Measurements from ENCODE around the gene SYT9.
A peak's percentile ranks its signal among the peaks of the same experiment; 100 is the strongest.

SYT9 gene

DNA sequence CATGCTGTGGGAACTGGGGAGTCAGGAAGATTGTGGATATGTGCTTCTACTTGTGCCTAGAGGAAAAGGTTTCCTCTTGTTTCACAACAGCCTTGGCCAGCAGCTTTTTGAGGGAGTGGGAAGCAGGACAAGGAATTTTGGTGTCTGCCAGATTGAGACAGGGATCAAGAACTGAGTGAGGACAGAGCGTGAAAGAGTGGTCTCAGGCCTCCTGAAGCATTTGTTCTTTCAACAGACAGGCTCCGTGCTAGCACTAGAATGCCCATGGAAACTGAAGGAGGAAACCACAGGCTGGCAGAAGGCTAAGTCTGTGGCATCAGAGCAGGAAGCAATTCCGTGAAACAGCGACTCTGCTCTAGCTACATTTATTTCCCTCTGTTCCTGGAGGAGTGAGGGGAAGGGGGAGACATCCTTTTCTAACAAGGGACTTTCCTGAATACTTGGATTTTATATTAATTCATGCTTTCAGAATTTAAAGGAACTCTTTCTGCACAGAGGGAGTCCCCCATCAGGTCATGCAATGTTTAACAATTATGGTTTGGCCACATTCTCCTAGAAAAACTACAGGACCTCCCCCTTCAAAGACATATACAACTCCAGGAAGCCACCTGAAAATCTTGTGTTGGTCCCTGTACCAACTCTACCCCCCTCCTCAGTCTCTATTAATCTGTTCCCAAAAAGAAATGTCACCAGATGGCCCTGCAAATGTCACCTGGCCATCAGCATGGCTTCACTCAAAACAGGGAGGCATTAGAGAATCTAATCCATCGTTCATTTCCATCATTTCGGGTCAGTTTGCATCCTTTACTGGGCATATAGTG, 96.1 kb downstream of the SYT9 start:
- DNase-seq, result no peak

DNA sequence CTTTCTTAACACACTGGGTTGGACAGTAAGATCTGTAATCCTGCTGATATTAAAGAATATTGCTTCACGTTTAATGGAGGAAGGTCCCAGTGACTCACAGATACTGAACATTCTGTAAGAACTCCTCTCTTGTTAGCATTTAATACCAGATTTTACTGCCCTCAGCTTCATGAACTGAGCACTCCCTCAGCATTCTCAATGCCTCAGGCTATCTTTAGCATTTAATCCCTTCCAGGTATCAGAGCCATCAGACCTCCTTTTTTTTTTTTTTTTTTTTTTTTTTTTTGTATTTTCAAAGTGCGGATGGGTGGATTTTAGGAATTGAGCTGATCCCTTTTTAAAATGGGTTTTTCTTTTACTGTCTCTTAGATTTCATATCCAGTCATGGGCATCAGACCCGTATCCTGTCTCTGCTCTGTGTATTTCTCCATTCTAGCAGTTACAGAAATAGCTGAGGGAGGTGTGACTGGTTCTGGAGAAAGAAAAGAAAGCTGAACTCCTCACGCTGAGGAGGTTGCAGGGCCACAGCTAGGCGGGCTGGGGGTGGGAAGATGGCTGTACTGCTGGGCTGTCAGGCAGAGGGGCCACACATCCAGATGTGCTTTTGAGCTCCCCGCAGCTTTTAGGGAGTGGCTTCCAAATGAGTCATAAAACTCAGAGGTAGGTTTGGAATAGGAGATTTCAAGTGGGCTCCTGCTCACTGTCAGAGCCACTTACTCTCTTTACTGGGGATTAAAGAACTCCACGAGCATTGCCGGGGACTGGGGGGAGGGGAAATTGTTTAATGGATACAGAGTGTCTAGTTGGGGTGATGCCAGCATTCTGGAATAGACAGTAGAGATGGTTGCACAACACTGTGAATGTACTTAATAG, 97.0 kb downstream of the SYT9 start:
- DNase-seq, result peak; percentile 64

- no peak for DNase-seq
Measured at GRCh38 chr11:7351228-7351627, 99.5 kb downstream of the SYT9 start.

- no peak for DNase-seq
Measured at GRCh38 chr11:7353100-7353499, 101.4 kb downstream of the SYT9 start.

- no peak for DNase-seq
Measured at GRCh38 chr11:7364660-7365059, 113.0 kb downstream of the SYT9 start.

GRCh38 chr11:7367803-7368202, 116.1 kb downstream of the SYT9 start:
- DNase-seq, result no peak

DNA sequence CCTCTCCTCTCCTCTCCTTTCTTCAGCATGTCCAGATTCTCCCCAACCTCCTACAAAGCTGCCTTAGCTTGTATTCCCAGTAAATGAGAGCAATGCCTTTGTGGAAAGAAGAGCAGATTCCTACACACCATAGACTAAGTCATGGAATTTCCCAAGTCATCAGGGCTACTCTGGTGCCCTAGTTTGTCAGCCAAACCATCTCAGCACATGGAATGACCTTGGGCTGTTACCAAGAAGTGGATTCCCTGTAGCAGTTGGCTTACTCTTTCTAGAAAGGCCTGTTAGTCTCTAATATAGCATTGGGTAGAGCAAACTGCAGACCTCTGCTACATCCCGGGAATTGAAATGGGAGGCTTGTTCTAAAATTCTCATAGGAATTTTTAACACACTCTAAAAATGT, 124.7 kb downstream of the SYT9 start:
- DNase-seq, result no peak

DNA sequence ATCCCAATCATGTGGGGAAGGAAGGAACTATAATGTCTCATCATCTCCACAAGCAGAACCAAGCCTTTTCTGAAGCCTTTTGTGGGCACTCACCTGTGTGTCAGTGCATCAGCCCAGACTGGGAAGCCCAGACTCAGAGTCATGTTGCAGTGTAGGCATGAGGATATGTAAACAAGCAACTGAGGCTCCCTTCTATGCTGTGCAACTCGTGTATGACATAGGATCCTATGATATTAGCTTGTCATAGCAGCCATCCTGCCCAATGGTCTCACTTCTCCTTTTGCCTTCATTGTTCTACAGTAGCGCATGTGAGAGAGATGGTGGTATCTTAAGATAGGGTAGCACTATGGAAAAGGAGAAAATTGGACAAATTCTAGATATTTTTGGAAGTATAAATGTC, 130.2 kb downstream of the SYT9 start:
- DNase-seq, result no peak

DNA sequence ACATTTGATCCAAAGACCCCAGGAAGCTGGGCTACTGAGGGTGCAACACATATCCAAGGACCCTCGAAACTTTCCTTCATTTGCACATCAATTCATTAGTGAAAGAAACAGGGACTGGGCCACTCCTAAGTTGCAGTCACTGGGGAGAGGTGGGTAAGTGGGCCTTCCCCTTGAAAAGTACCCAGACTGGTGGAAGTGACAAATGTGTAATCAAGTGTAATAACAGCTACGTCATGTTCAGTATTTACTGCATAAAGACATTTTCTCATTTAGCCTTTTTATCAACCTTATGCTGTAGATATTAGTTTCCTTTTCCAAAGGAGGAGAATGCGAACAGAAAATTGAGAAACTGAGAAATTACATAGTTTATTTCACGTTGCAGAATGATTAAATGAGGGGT, 131.7 kb downstream of the SYT9 start:
- DNase-seq, result no peak

DNA sequence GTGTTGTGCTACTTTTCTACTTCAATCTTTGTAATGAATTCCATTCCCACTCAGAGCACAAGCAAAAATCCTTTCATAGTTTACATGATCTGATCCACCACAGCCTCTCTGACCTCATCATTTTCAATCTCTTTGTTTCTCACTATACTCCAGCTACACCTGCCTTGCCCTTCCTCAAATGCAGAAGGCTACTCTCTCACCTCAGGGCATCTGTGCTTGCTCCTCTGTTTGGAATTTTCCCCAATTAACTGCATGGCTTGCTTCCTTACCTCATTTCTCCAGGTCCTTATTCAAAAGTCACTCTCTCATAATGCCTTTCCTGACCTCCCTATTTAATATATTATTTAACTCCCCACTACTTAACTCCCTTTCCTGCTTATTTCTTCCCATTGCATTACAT, 133.0 kb downstream of the SYT9 start:
- no peak for DNase-seq

GRCh38 chr11:7385532-7385931, 133.8 kb downstream of the SYT9 start:
- no peak for DNase-seq

- DNase-seq, result no peak
Measured at GRCh38 chr11:7413961-7414915, 162.5 kb downstream of the SYT9 start.

GRCh38 chr11:7414973-7415817, 163.5 kb downstream of the SYT9 start:
- no peak for DNase-seq

DNA sequence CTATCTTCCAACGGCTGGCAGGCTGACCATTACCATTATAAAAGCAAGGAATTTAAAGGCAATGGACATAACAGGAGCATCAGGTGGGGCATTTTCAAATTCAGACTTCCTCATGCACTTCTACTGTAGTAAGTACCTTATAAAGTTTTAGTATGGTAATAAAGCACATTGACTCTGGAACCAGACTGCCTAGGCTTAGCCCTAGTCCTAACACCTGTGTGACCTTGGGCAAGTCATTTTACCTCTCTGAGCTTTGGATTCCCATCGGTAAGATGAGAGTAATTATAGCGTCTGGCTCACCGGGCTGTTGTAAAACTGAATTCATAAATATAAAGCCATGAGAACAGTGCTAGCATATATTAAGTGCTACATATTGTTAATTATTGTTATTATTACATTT, 164.4 kb downstream of the SYT9 start:
- no peak for DNase-seq

DNA sequence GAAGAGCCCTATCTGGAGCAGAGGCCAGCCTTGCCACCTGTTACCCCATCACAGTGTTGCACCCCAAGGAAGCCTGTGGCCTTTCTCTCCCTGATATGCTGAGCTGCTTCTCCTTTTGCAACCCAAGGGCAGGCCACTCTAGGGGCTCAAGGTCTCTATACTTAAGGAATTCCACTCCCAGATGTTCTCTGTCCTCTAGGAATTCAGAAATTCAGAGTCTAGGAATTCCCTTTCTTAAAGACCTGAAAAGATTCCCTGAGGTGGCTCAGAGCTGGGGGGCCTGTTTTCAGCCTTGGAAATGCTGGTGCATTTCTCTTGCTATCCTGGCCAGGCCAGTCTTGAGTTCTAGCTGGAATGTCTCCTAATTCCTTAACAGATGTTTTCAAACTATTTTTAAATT, 165.6 kb downstream of the SYT9 start:
- no peak for DNase-seq

DNA sequence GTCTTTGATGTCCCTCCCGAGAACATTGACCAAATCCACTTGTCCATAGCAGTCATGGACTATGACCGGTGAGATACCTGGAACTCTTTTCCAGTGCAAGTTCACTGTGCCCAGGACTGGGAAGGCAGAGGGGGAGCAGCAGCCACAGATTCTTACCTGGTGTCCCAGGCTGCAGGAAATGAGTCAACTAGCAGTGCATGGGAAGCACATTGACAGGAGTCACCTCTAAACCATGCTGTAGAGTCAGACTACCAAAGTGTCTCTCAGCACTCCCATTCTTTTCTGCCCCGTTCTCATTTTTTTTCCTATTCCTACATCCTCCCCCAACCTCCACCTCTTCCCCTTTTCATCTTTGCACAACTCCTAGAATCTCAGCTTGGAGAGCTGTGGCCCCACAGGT, 166.4 kb downstream of the SYT9 start:
- no peak for DNase-seq

DNA sequence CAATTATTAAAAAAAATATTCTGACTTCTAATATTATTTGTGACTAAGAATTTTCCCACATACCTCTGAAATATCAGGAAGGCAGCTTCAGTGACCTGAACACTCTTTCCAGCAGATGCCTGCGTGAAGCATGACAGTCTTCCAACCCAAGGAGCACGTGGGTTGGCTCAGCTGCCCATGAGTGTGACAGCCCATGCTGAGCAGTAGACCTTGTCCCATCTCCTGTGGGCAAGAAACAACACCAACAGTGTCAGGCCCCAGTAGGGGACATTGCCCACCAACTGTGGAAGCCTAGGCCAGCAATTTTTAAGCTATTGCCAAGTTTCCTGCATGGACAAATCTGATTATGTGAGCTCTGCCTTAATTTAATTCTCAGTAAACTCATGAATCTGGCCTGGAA, 167.2 kb downstream of the SYT9 start:
- no peak for DNase-seq

- no peak for DNase-seq
Measured at GRCh38 chr11:7421136-7421535, 169.4 kb downstream of the SYT9 start.

DNA sequence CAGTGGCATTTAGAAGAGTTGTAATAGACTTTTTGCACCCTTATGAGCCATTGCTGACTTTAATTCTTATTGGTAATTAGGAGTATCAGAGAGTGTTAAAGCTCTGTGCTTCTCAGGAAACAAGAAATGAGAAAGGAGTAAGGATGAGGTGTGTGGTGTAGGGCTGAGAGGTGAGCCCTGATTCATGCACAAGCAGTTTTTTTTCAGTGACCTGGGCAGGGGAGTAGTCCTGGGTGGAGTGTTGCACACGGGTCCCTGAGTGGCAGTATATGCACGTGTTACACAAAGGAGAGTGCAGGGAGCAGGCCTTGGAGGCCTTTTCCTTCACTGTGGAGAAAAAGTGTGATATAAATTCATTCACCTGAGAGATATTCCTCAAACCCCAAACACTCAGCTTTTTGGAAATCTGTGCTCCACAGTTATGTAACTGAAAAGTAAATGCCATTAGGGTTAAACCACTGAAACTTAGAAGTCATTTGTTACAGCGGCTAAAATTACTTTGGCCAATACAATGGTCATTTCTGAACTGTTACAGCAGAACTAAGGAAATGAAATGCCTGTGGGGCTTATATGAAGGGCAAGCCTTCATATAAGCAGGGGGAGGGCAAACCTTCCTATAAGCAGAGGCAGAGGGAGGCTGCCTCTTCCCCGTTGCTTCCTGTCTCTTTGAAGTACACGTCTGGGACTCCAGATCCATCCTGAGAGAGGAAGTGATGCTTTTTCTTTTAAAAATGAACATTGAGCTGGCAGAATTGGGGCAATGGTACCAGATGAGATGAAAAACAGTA, 171.0 kb downstream of the SYT9 start:
- DNase-seq, result no peak

GRCh38 chr11:7423946-7424345, 172.2 kb downstream of the SYT9 start:
- DNase-seq, result no peak

DNA sequence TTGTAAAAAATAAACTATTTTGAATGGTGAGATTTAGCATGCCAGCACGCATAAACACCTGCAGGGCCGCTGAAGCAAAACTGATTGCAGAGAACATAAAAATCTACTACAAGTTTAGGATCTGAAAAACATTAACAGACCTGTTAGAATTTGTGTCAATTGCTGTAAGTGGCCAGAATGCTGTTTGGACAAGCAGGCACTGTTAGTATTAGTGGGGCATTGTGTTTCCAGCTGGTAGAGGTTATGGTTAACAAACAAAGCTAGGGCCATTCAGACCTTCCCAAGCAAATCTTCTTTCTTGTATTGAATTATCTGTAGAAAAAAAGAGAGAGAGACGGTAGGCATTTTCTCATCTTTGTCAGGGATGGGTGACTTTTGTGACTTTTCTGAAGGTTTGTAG, 176.0 kb downstream of the SYT9 start:
- no peak for DNase-seq
